ENCODE data around the gene PLXDC2.
A peak's percentile ranks its signal among the peaks of the same experiment; 100 is the strongest.
"Not testable (repeated sequence)": the region's sequence is repeated elsewhere in the genome, so short reads cannot be mapped to it uniquely, and the experiment has no call there.

Gene PLXDC2

GRCh38 chr10:19816411-19817230, at the start of gene PLXDC2:
TSS of gene PLXDC2 (plus strand) at chr10:19816432.
- TF ChIP-seq, protein P1, sequence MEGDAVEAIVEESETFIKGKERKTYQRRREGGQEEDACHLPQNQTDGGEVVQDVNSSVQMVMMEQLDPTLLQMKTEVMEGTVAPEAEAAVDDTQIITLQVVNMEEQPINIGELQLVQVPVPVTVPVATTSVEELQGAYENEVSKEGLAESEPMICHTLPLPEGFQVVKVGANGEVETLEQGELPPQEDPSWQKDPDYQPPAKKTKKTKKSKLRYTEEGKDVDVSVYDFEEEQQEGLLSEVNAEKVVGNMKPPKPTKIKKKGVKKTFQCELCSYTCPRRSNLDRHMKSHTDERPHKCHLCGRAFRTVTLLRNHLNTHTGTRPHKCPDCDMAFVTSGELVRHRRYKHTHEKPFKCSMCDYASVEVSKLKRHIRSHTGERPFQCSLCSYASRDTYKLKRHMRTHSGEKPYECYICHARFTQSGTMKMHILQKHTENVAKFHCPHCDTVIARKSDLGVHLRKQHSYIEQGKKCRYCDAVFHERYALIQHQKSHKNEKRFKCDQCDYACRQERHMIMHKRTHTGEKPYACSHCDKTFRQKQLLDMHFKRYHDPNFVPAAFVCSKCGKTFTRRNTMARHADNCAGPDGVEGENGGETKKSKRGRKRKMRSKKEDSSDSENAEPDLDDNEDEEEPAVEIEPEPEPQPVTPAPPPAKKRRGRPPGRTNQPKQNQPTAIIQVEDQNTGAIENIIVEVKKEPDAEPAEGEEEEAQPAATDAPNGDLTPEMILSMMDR (IDR thresholded peaks at IDR 0.05; ENCODE audit: borderline replicate concordance, control extremely low read depth, extremely low read depth, insufficient read depth, missing control alignments), result no peak
- DNase-seq (ENCODE audit: low spot score), result peak; percentile 29
- in situ Hi-C loops (cut with MboI; ENCODE audit: low sequenced_read_pairs, unreplicated experiment), result no loop called here

DNA sequence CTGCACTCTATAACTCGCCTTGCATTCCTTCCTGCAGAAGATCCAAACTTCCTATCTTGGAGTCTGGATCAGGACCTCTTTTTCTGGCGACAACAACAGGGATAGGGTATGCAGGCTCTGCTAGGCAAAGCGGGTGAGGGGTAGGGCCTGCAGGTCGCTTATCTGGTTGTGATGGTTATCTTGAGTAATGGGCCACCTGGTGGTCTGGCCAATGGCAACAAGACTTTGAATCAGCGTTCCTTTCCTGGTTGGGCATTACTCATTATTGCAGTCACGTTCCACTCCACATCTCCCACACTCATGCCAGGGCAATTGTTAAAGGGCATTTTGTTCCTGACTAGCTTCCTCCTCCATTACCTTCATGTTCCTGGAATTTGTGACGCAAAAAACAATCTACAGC, 48.4 kb upstream of the PLXDC2 start:
- TF ChIP-seq, protein P1 (IDR thresholded peaks at IDR 0.05; ENCODE audit: borderline replicate concordance, control extremely low read depth, extremely low read depth, insufficient read depth, missing control alignments), result no peak
- in situ Hi-C loops (cut with MboI; ENCODE audit: low sequenced_read_pairs, unreplicated experiment), result no loop called here
- DNase-seq (ENCODE audit: low spot score), result no peak

DNA sequence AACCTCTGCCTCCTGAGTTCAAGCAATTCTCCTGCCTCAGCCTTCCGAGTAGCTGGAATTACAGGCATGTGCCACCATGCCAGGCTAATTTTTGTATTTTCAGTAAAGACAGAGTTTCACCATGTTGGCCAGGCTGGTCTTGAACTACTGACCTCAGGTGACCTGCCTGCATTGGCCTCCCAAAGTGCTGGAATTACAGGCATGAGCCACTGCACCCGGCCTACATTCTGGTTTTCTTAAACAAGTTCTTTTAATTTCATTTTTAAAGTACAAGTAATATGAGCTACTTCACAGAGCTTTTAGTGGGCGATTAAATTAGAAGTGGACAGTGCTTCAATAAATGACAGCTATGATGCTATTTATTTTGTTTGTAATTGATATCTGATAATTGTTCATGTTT, 46.4 kb upstream of the PLXDC2 start:
- in situ Hi-C loops (cut with MboI; ENCODE audit: low sequenced_read_pairs, unreplicated experiment); DNase-seq (ENCODE audit: low spot score): not testable (repeated sequence)

- in situ Hi-C loops (cut with MboI; ENCODE audit: low sequenced_read_pairs, unreplicated experiment), result no loop called here
- no peak for DNase-seq (ENCODE audit: low spot score)
- TF ChIP-seq, protein P1 (IDR thresholded peaks at IDR 0.05; ENCODE audit: borderline replicate concordance, control extremely low read depth, extremely low read depth, insufficient read depth, missing control alignments), result no peak
Observed at GRCh38 chr10:19772972-19773371, 43.3 kb upstream of the PLXDC2 start.

DNA sequence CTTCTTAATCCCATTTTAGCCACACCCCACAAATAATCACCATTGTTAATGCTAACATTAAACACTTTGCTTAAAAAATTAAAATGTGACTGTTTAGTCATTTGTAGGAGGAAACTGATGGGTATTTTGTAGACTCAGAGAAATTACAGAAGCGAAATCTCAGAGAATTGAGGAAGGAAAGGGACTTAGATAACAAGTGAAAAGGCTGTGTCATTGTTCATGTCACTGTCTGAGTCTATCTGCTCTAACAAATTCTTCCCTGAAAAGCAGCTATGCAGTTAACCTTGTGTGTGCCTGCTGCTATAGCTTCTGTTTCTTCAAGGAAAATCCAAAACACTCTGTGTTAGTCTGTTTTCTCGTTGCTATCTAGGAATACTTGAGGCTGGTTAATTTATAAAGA, 40.9 kb upstream of the PLXDC2 start:
- DNase-seq (ENCODE audit: low spot score), result no peak
- in situ Hi-C loops (cut with MboI; ENCODE audit: low sequenced_read_pairs, unreplicated experiment), result no loop called here
- TF ChIP-seq, protein P1 (IDR thresholded peaks at IDR 0.05; ENCODE audit: borderline replicate concordance, control extremely low read depth, extremely low read depth, insufficient read depth, missing control alignments), result no peak

DNA sequence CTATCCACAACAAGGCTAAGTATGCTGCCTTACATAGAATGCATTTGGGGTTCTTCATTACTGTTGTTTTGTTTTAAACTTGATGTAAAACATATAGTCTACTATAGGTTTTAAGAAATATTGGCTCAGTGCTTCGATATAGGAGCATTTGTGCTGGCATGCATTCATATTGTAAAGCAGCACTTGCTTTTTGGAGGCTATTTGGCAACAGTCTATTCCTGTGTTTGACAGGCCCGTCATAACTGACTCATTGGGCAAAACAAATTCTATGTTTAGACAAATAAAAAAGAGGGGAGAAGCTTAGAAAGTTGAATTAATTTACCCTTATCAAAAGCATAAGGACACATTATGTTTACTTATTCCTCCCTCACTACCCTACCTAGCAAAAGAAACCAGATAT, 38.4 kb upstream of the PLXDC2 start:
- DNase-seq (ENCODE audit: low spot score), result no peak
- TF ChIP-seq, protein P1 (IDR thresholded peaks at IDR 0.05; ENCODE audit: borderline replicate concordance, control extremely low read depth, extremely low read depth, insufficient read depth, missing control alignments), result no peak
- in situ Hi-C loops (cut with MboI; ENCODE audit: low sequenced_read_pairs, unreplicated experiment), result no loop called here

- DNase-seq (ENCODE audit: low spot score), result no peak
- in situ Hi-C loops (cut with MboI; ENCODE audit: low sequenced_read_pairs, unreplicated experiment), result no loop called here
- TF ChIP-seq, protein P1 (IDR thresholded peaks at IDR 0.05; ENCODE audit: borderline replicate concordance, control extremely low read depth, extremely low read depth, insufficient read depth, missing control alignments), result no peak
Observed at GRCh38 chr10:19778996-19779395, 37.2 kb upstream of the PLXDC2 start.
